NB4 (cell line): Measurements from ENCODE around the gene TULP4.

Experiments used
- DNase-seq: peaks from one replicate; pipeline ENCODE4 v3.0.0; 2010; ENCODE audit warnings: low read depth
- H3K4me3 ChIP-seq: one replicate; pipeline ENCODE4 v1.5.1; 2011; ENCODE audit warnings: mild to moderate bottlenecking, low read depth, low read length, moderate library complexity
- CTCF ChIP-seq: IDR thresholded peaks from one replicate; pipeline ENCODE4 v1.5.1; 2012; ENCODE audit warnings: low read depth, low read length
- MAX ChIP-seq: IDR thresholded peaks from 2 replicates; pipeline ENCODE4 v1.6.1; 2011; ENCODE audit warnings: low read depth, low read length
- MYC ChIP-seq: IDR thresholded peaks from 2 replicates; pipeline ENCODE4 v1.6.1; 2011; ENCODE audit warnings: low read depth, low read length
- POLR2A ChIP-seq: IDR thresholded peaks from 2 replicates; pipeline ENCODE4 v1.6.1; 2011; ENCODE audit warnings: mild to moderate bottlenecking; ENCODE audit not compliant: insufficient read length; ENCODE audit errors: extremely low read depth

Gene TULP4

GRCh38 chr6:158374020-158374419 is 61.8 kb downstream of the TULP4 start:
- no peak overlapping the region for H3K4me3 ChIP-seq
- TF ChIP-seq MAX (no peak), MYC (no peak), POLR2A (no peak)
- DNase-seq: peak; percentile 35

DNA sequence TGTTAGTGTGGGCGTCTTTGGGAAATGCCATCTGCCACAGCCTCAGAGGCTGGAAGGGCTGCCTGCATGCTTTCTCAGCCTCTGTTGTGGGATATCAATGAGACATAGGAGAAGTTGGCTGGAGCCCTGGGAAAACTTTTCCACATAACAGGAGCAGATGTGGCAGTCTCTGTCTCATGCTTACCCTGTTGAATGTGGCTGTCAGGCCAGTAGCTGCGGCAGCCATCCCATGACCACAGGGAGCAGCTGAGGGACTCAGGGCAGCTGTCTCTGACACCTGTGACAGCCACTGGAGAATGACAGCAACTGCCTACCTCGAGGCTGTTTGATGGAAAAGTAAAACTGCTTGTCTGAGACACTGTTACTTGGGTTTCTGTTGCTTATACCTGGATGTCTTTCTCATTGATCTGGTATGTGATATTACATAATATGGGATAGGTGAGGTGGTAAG is 64.4 kb downstream of the TULP4 start:
- no peak for DNase-seq

GRCh38 chr6:158377860-158378259 is 65.6 kb downstream of the TULP4 start:
- DNase-seq: no peak
- H3K4me3 ChIP-seq: no peak overlapping the region
- TF ChIP-seq CTCF (no peak), POLR2A (no peak), MAX (no peak), MYC (no peak)

More for the DNA sequence above, 64.4 kb downstream of the TULP4 start:
- TF ChIP-seq POLR2A: no peak
- TF ChIP-seq CTCF: no peak
- no peak for TF ChIP-seq MYC
- no peak for TF ChIP-seq MAX
- no peak overlapping the region for H3K4me3 ChIP-seq

DNA sequence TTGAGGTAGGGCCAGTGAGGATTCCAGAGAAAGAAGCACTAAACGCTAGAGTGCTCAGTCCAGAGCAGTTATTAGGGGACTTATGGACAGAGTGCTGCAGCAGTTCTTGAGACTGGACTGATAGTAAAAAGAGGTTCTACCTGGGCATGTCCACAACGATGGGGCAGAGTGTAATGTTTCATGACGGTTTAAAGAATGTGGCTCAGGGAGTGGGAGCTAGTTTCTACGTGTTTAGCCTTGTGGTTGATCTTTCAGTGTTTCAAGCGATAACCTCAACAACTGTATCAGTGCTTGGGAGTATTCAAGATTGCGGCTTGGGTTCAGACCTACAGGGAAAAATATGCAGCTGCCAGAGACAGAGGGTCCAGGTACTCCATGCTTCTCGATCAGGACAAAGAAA is 67.1 kb downstream of the TULP4 start:
- TF ChIP-seq POLR2A: no peak
- TF ChIP-seq MAX: no peak
- TF ChIP-seq CTCF: no peak
- TF ChIP-seq MYC: no peak
- no peak overlapping the region for H3K4me3 ChIP-seq
- no peak for DNase-seq

DNA sequence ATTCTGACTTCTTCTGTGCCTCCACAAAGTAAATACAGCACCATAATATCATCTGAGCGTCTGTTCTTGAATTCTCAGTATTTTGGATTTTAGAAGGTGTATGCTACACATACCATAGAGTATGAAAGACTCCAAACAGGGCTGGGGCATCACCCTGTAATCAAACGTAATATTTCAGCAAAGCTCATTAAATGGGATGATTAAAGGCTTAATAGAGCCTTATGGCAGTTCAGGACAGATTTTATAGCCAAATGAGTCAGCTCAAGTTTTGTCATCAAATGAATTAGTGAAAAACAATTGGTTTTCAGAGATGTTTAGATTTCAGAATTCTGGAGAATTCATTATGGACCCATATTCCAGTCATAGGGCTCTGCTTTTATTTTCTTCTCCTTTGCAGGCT is 68.9 kb downstream of the TULP4 start:
- DNase-seq: no peak
- no peak overlapping the region for H3K4me3 ChIP-seq
- TF ChIP-seq MAX (no peak), CTCF (no peak), MYC (no peak)

- no peak overlapping the region for H3K4me3 ChIP-seq
- DNase-seq: no peak
- TF ChIP-seq CTCF (no peak), POLR2A (no peak), MAX (no peak), MYC (no peak)
Observed at GRCh38 chr6:158382491-158382890, 70.2 kb downstream of the TULP4 start.
